GM12878 (cell line): Measurements from ENCODE around the gene SHC3. TPM values are rescaled to one million over a fixed set of nuclear protein-coding genes. Genes with fewer than 3 reads are reported as not detected.

Experiments
- ATAC-seq: fragments of 200-7000 bp; cut with Tn5 transposase; 3 replicates; pipeline ENCODE4 v1.9.1; 2020; ENCODE audit warnings: mild to moderate bottlenecking, moderate library complexity
- BruUV-seq: library from RNA; stranded (reverse); fragments of 400-500 nt; replicated peaks from 2 replicates; lab custom pipeline; 2021; lab: Mats Ljungman, UMichigan
- CTCF ChIA-PET: fragments of 300-600 bp; sonication (Branson Sonifier 250); formaldehyde crosslinking; extraction: SDS; loops from one replicate; lab custom pipeline; 2021; ENCODE audit warnings: inconsistent platforms; lab: Yijun Ruan, JAX
- POLR2A ChIA-PET: fragments of 350-600 bp; formaldehyde crosslinking; extraction: SDS; loops from one replicate; lab custom pipeline; 2021; ENCODE audit warnings: inconsistent platforms; lab: Charles Lee
- RAD21 ChIA-PET: fragments of 300-600 bp; sonication (Branson Sonifier 250); formaldehyde crosslinking; loops from one replicate; lab custom pipeline; 2023; ENCODE audit warnings: antibody characterized with exemption; ENCODE audit not compliant: unreplicated experiment; lab: Charles Lee
- SMC1A ChIA-PET: fragments of 300-600 bp; sonication (Branson Sonifier 250); formaldehyde crosslinking; loops from one replicate; lab custom pipeline; 2023; ENCODE audit not compliant: unreplicated experiment, uncharacterized antibody; lab: Charles Lee
- DNase-seq: peaks from one replicate; pipeline ENCODE4 v3.0.0-alpha.2; 2011; ENCODE audit warnings: low read depth, low spot score
- FAIRE-seq: peaks from 3 replicates; lab custom pipeline; 2011; peaks lifted over from hg19 to GRCh38; lab: Jason Lieb, UNC
- H2AFZ ChIP-seq: 2 replicates; pipeline ENCODE4 v1.6.0; 2011; ENCODE audit warnings: low read depth, low read length, control low read depth; ENCODE audit not compliant: control insufficient read depth
- H3K27ac ChIP-seq: 2 replicates; pipeline ENCODE4 v1.5.1; 2011; ENCODE audit warnings: control low read depth; ENCODE audit not compliant: control insufficient read depth, insufficient read depth
- H3K27me3 ChIP-seq, 2 experiments: replicated peaks in 1 of 2; 2 replicates each; pipeline versions ENCODE4 v1.6.0 to v1.6.1; 2011; ENCODE audit warnings: low read length in 1 of 2; ENCODE audit not compliant: control insufficient read depth in 2 of 2, insufficient read depth in 2 of 2
- H3K36me3 ChIP-seq, 2 experiments: 2 replicates each; pipeline ENCODE4 v1.5.1; 2011; ENCODE audit warnings: low read length in 1 of 2; ENCODE audit not compliant: control insufficient read depth in 2 of 2, insufficient read depth in 2 of 2
- H3K4me1 ChIP-seq: 2 replicates; pipeline ENCODE4 v1.6.1; 2011; ENCODE audit warnings: mild to moderate bottlenecking, low read length, moderate library complexity, mixed read lengths; ENCODE audit not compliant: control insufficient read depth, insufficient read depth
- H3K4me2 ChIP-seq: 2 replicates; pipeline ENCODE4 v1.6.0; 2011; ENCODE audit warnings: control low read depth; ENCODE audit not compliant: control insufficient read depth, insufficient read depth
- H3K4me3 ChIP-seq: fragments of 200-600 bp; sonication (generic); 2 replicates; pipeline ENCODE4 v1.5.1; 2016
- H3K79me2 ChIP-seq: 2 replicates; pipeline ENCODE4 v1.6.0; 2011; ENCODE audit warnings: low read length; ENCODE audit not compliant: control insufficient read depth, insufficient read depth
- H3K9ac ChIP-seq: 2 replicates; pipeline ENCODE4 v1.8.0; 2011; ENCODE audit warnings: low read length, control low read depth, mixed read lengths; ENCODE audit not compliant: control insufficient read depth, insufficient read depth
- H3K9me3 ChIP-seq: replicated peaks from 3 replicates; pipeline ENCODE4 v1.5.1; 2011; ENCODE audit warnings: mild to moderate bottlenecking, low read length; ENCODE audit not compliant: control insufficient read depth, insufficient read depth
- H4K20me1 ChIP-seq: 2 replicates; pipeline ENCODE4 v1.6.0; 2011; ENCODE audit not compliant: control insufficient read depth, insufficient read depth
- MTA3 ChIP-seq: IDR thresholded peaks from 2 replicates; pipeline ENCODE4 v1.6.1; 2012; ENCODE audit warnings: low read length, inconsistent platforms, borderline replicate concordance
- PRDM15 ChIP-seq: fragments of 450-650 bp; formaldehyde crosslinking; IDR thresholded peaks from 2 replicates; pipeline ENCODE4 v1.4.0; 2020; ENCODE audit warnings: mild to moderate bottlenecking, moderate library complexity
- SIN3A ChIP-seq: IDR thresholded peaks from 2 replicates; pipeline ENCODE4 v1.6.1; 2012; ENCODE audit warnings: low read depth, low read length, improper control_type of control experiment
- TARDBP ChIP-seq: IDR thresholded peaks from 2 replicates; pipeline ENCODE4 v1.6.1; 2016; ENCODE audit warnings: borderline replicate concordance
- WRNIP1 ChIP-seq: IDR thresholded peaks from 2 replicates; pipeline ENCODE4 v1.6.1; 2011; ENCODE audit warnings: low read depth, low read length, improper control_type of control experiment, borderline replicate concordance
- ZBTB11 ChIP-seq: fragments of 450-650 bp; formaldehyde crosslinking; IDR thresholded peaks from 2 replicates; pipeline ENCODE4 v1.5.0; 2022; ENCODE audit warnings: mild to moderate bottlenecking, missing genetic modification characterization
- ZNF687 ChIP-seq: fragments of 450-650 bp; IDR thresholded peaks from 2 replicates; pipeline ENCODE4 v1.6.1; 2017; ENCODE audit warnings: mild to moderate bottlenecking, moderate library complexity
- WGBS: methylation state at CpG from one replicate; pipeline ENCODE4 v1.1.6; 2016; ENCODE audit warnings: low lambda C conversion rate; ENCODE audit not compliant: insufficient replicate concordance, insufficient coverage; ENCODE audit errors: missing lambda C conversion rate; 5-methylcytosine and 5-hydroxymethylcytosine counted together
- in situ Hi-C: fragments of 300-500 bp; cut with MboI; formaldehyde crosslinking; loops from 9 replicates; pipeline ENCODE4 v1.14.3; 2018; ENCODE audit warnings: mixed read lengths
- intact Hi-C: fragments of 100-400 bp; cut with micrococcal nuclease; formaldehyde crosslinking; loops from one replicate; pipeline ENCODE4 v1.14.2; 2022; ENCODE audit not compliant: unreplicated experiment
- polyA plus RNA-seq, 11 experiments: library from polyadenylated mRNA; depleted of rRNA in 4 of 11; unstranded in 6 of 11; stranded (reverse) in 5 of 11; fragments of >200 nt; fragmentation: Nextera tagmentation in 4 of 11; fragmentation: Illumina TruSeq in 1 of 11; extraction: Ambion mirVana in 4 of 11; extraction: Trizol in 1 of 11; gene quantifications; 1 replicate in 1 of 11; 2 replicates in 10 of 11; pipeline versions ENCODE4 v1.2.1 to v1.2.3, GENCODE V29; 2011 to 2016; ENCODE audit warnings: inconsistent platforms in 2 of 11, missing spikeins in 2 of 11, low read depth in 1 of 11
- total RNA-seq, 4 experiments: library from RNA; depleted of rRNA in 3 of 4; stranded (reverse); fragments of >200 nt in 3 of 4; fragmentation: Illumina TruSeq in 1 of 4; extraction: Trizol in 1 of 4; gene quantifications; 2 replicates each; pipeline versions ENCODE4 v1.2.1 to v1.2.3, GENCODE V29; 2013 to 2021

Gene SHC3
- total and polyA plus RNA-seq, 10 of the 15 experiments (the other 5 are each of a cell fraction or from before 2014, with no cell fraction given): 0.01 to 0.06 TPM; not detected in 8

GRCh38 chr9:88996046-88996920 lies 182.3 kb downstream of the SHC3 start (continued):
- TF ChIP-seq ZBTB11 (CRISPR knock-in tag): no peak

- H3K4me1 ChIP-seq: no peaks in the 10 kb centered on the region
- 38% methylated on average over 6 of the region's 6 CpGs for WGBS
- H3K4me3 ChIP-seq: no peak overlapping the region
- intact Hi-C loops: loop anchor here (10.0 kb wide), 1 partner anchor 1041 kb away; a partner anchor contains a TSS
- H3K9ac ChIP-seq: no peak overlapping the region
- H3K27ac ChIP-seq: no peak overlapping the region
- no peak for DNase-seq
- no peak overlapping the region for H3K4me2 ChIP-seq
- BruUV-seq: no TSS peak
- no peak overlapping the region for H2AFZ ChIP-seq
- no peaks in the 10 kb centered on the region for H3K36me3 ChIP-seq
- no peak for FAIRE-seq
- ChIA-PET POLR2A (no interaction called here), RAD21 (interaction anchor here (0.5 kb wide), 1 partner anchor 641 kb away, joined by 3 read pairs; no protein-coding TSS in a partner anchor), SMC1A (interaction anchor here (0.6 kb wide), 1 partner anchor 397 kb away, joined by 3 read pairs; no protein-coding TSS in a partner anchor), CTCF (no interaction called here)
- H3K9me3 ChIP-seq: no peaks in the 10 kb centered on the region
- no peak for ATAC-seq
- peaks cover 0 to 3% of the 10 kb centered on the region in 2 experiments; a peak in 2 of 4 replicates for H3K27me3 ChIP-seq
- in situ Hi-C loops: no loop called here
- H4K20me1 ChIP-seq: no peaks in the 10 kb centered on the region
- H3K79me2 ChIP-seq: no peaks in the 10 kb centered on the region
- no peak for TF ChIP-seq TARDBP
- no peak for TF ChIP-seq WRNIP1
- no peak for TF ChIP-seq PRDM15 (CRISPR knock-in tag)
- TF ChIP-seq MTA3: no peak
- TF ChIP-seq ZNF687: no peak
- no peak for TF ChIP-seq SIN3A
Measured at GRCh38 chr9:88995627-88996026, 183.0 kb downstream of the SHC3 start.
